CD8-positive, alpha-beta memory T cell (primary cell): ENCODE measurements around the gene PTPRS. TPM values are rescaled to one million over a fixed set of nuclear protein-coding genes. Genes with fewer than 3 reads are reported as not detected.

ENCODE experiments used
- CTCF ChIA-PET: fragments of 350-600 bp; sonication (Branson Sonifier 250); formaldehyde crosslinking; loops from one replicate; lab custom pipeline; 2021; ENCODE audit warnings: antibody characterized with exemption; lab: Charles Lee
- POLR2A ChIA-PET: fragments of 350-600 bp; sonication (Branson Sonifier 250); formaldehyde crosslinking; loops from one replicate; lab custom pipeline; 2021; ENCODE audit warnings: antibody characterized with exemption; lab: Charles Lee
- DNase-seq, 5 donors: peaks; one replicate each; pipeline versions ENCODE4 v3.0.0 to v3.0.0-alpha.2; 2020 to 2022; ENCODE audit warnings: mixed read lengths in 1 of 5
- H3K27ac ChIP-seq: one replicate; pipeline ENCODE4 v1.7.0; 2013; ENCODE audit warnings: low read depth, mild to moderate bottlenecking, low read length, moderate library complexity
- H3K27me3 ChIP-seq: 2 replicates; pipeline ENCODE4 v1.7.0; 2013; ENCODE audit warnings: low read length, mild to moderate bottlenecking; ENCODE audit not compliant: insufficient read depth, poor library complexity, severe bottlenecking
- H3K36me3 ChIP-seq: 2 replicates; pipeline ENCODE4 v1.7.0; 2013; ENCODE audit warnings: mild to moderate bottlenecking, low read length, moderate library complexity; ENCODE audit not compliant: insufficient read depth
- H3K4me1 ChIP-seq: 2 replicates; pipeline ENCODE4 v1.7.0; 2013; ENCODE audit warnings: mild to moderate bottlenecking, low read length, moderate library complexity; ENCODE audit not compliant: insufficient read depth
- H3K4me3 ChIP-seq: 2 replicates; pipeline ENCODE4 v1.7.0; 2013; ENCODE audit warnings: mild to moderate bottlenecking, low read length
- H3K9me3 ChIP-seq: 2 replicates; pipeline ENCODE4 v1.7.0; 2013; ENCODE audit warnings: mild to moderate bottlenecking, low read length
- H3K27ac Mint-ChIP-seq, 8 donors: one replicate each; pipeline ENCODE4 v1.8.0; 2020 to 2021; ENCODE audit warnings: mixed read lengths in 8 of 8, mild to moderate bottlenecking in 6 of 8, inconsistent platforms in 3 of 8, moderate library complexity in 3 of 8
- H3K27me3 Mint-ChIP-seq, 2 donors: one replicate each; pipeline ENCODE4 v1.8.0; 2020 to 2021; ENCODE audit warnings: mixed read lengths in 2 of 2, mild to moderate bottlenecking in 1 of 2, moderate library complexity in 1 of 2
- H3K36me3 Mint-ChIP-seq, 3 donors: one replicate each; pipeline ENCODE4 v1.8.0; 2020 to 2021; ENCODE audit warnings: mixed read lengths in 3 of 3, inconsistent platforms in 1 of 3, mild to moderate bottlenecking in 1 of 3
- H3K4me1 Mint-ChIP-seq, 3 donors: one replicate each; pipeline ENCODE4 v1.8.0; 2020 to 2021; ENCODE audit warnings: mixed read lengths in 3 of 3, inconsistent platforms in 1 of 3, mild to moderate bottlenecking in 1 of 3
- H3K4me3 Mint-ChIP-seq, 7 donors: one replicate each; pipeline ENCODE4 v1.8.0; 2020 to 2021; ENCODE audit warnings: mixed read lengths in 7 of 7, mild to moderate bottlenecking in 6 of 7, moderate library complexity in 4 of 7, inconsistent platforms in 2 of 7
- H3K9me3 Mint-ChIP-seq, 5 donors: one replicate each; pipeline ENCODE4 v1.8.0; 2020 to 2022; ENCODE audit warnings: mixed read lengths in 5 of 5, mild to moderate bottlenecking in 3 of 5, moderate library complexity in 2 of 5, inconsistent platforms in 1 of 5
- polyA plus RNA-seq: library from polyadenylated mRNA; unstranded; fragments of 300-500 nt; fragmentation: Illumina TruSeq; gene quantifications from one replicate; pipeline ENCODE4 v1.2.3, GENCODE V29; 2021
- total RNA-seq, 2 experiments: library from RNA; stranded (reverse); gene quantifications; one replicate each; pipeline ENCODE4 v1.2.3, GENCODE V29; 2021

Gene PTPRS
- total and polyA plus RNA-seq, 3 experiments from 2014 or later = 0.22 to 0.31 (median 0.30) TPM

- ChIA-PET POLR2A (no interaction called here), CTCF (no interaction called here)
- Mint-ChIP-seq H3K27me3 (peaks cover 9 to 22% of the 10 kb centered on the region in 2 donors), H3K27ac (no peak overlapping the region), H3K9me3 (peaks cover 0 to 7% (median 2%) of the 10 kb centered on the region in 5 donors), H3K4me1 (peaks cover 2 to 6% (median 2%) of the 10 kb centered on the region in 3 donors), H3K4me3 (no peak overlapping the region), H3K36me3 (peaks cover 0 to 4% (median 0%) of the 10 kb centered on the region in 3 donors)
- Histone ChIP-seq H3K4me3 (no peak overlapping the region), H3K36me3 (no peaks in the 10 kb centered on the region), H3K4me1 (peaks cover 2% of the 10 kb centered on the region), H3K27me3 (peaks cover 2% of the 10 kb centered on the region), H3K9me3 (no peaks in the 10 kb centered on the region), H3K27ac (no peak overlapping the region)
- no peak for DNase-seq
Measured at GRCh38 chr19:5297272-5297669, 43.3 kb downstream of the PTPRS start.

- no peak overlapping the region for H3K4me3 Mint-ChIP-seq
- no peak overlapping the region for H3K27ac Mint-ChIP-seq
- CTCF ChIA-PET = no interaction called here
Measured at GRCh38 chr19:5296457-5297271, 43.9 kb downstream of the PTPRS start.

GRCh38 chr19:5296021-5296420 is 44.6 kb downstream of the PTPRS start:
- ChIA-PET POLR2A (no interaction called here), CTCF (no interaction called here)
- Mint-ChIP-seq H3K27ac (peak overlapping the region in 1 of 8 donors; percentile 79), H3K9me3 (peaks cover 0 to 7% (median 2%) of the 10 kb centered on the region in 5 donors), H3K4me3 (peak overlapping the region in 1 of 7 donors; percentile 60), H3K4me1 (peaks cover 9 to 13% (median 13%) of the 10 kb centered on the region in 3 donors), H3K36me3 (peaks cover 0 to 4% (median 0%) of the 10 kb centered on the region in 3 donors), H3K27me3 (peaks cover 15 to 32% of the 10 kb centered on the region in 2 donors)
- H3K9me3 ChIP-seq = no peaks in the 10 kb centered on the region
- DNase-seq = no peak
- H3K4me1 ChIP-seq = peaks cover 12% of the 10 kb centered on the region
- H3K27ac ChIP-seq = no peak overlapping the region
- H3K27me3 ChIP-seq = peaks cover 7% of the 10 kb centered on the region
- no peak overlapping the region for H3K4me3 ChIP-seq
- H3K36me3 ChIP-seq = no peaks in the 10 kb centered on the region

More at GRCh38 chr19:5296457-5297271, 43.9 kb downstream of the PTPRS start:
- H3K27me3 ChIP-seq = peaks cover 7% of the 10 kb centered on the region
- no peak overlapping the region for H3K4me3 ChIP-seq
- no peaks in the 10 kb centered on the region for H3K36me3 ChIP-seq
- H3K27me3 Mint-ChIP-seq = peaks cover 14 to 28% of the 10 kb centered on the region in 2 donors
- no peak overlapping the region for H3K27ac ChIP-seq
- peaks cover 8% of the 10 kb centered on the region for H3K4me1 ChIP-seq
- H3K4me1 Mint-ChIP-seq = peaks cover 8 to 11% (median 8%) of the 10 kb centered on the region in 3 donors
- peaks cover 0 to 7% (median 2%) of the 10 kb centered on the region in 5 donors for H3K9me3 Mint-ChIP-seq
- H3K36me3 Mint-ChIP-seq = peaks cover 0 to 4% (median 0%) of the 10 kb centered on the region in 3 donors
- H3K9me3 ChIP-seq = no peaks in the 10 kb centered on the region
- POLR2A ChIA-PET = no interaction called here
- DNase-seq = no peak

GRCh38 chr19:5294403-5295160 is 46.0 kb downstream of the PTPRS start:
- POLR2A ChIA-PET = no interaction called here
- no peak overlapping the region for H3K27ac ChIP-seq
- H3K36me3 Mint-ChIP-seq = peaks cover 0 to 4% (median 0%) of the 10 kb centered on the region in 3 donors
- no peaks in the 10 kb centered on the region for H3K36me3 ChIP-seq
- H3K4me3 Mint-ChIP-seq = peak overlapping the region in 6 of 7 donors; percentile 10 to 73 (median 61)
- H3K4me3 ChIP-seq = no peak overlapping the region
- H3K9me3 Mint-ChIP-seq = peaks cover 0 to 7% (median 2%) of the 10 kb centered on the region in 5 donors
- no peak overlapping the region for H3K27ac Mint-ChIP-seq
- no peaks in the 10 kb centered on the region for H3K9me3 ChIP-seq
- DNase-seq = no peak
- peaks cover 9 to 13% (median 13%) of the 10 kb centered on the region in 3 donors for H3K4me1 Mint-ChIP-seq
- CTCF ChIA-PET = no interaction called here
- H3K27me3 Mint-ChIP-seq = peaks cover 22 to 34% of the 10 kb centered on the region in 2 donors
- peaks cover 12% of the 10 kb centered on the region for H3K4me1 ChIP-seq
- H3K27me3 ChIP-seq = peaks cover 7% of the 10 kb centered on the region

- no peaks in the 10 kb centered on the region for H3K9me3 ChIP-seq
- peaks cover 0 to 7% (median 0%) of the 10 kb centered on the region in 5 donors for H3K9me3 Mint-ChIP-seq
- H3K36me3 ChIP-seq = no peaks in the 10 kb centered on the region
- DNase-seq = no peak
- no peak overlapping the region for H3K27ac ChIP-seq
- H3K27ac Mint-ChIP-seq = no peak overlapping the region
- H3K36me3 Mint-ChIP-seq = no peaks in the 10 kb centered on the region
- peak overlapping the region; percentile 45 for H3K4me3 ChIP-seq
- peak overlapping the region in 4 of 7 donors; percentile 39 to 63 (median 57) for H3K4me3 Mint-ChIP-seq
- H3K4me1 Mint-ChIP-seq = peaks cover 9 to 13% (median 13%) of the 10 kb centered on the region in 3 donors
- ChIA-PET CTCF (no interaction called here), POLR2A (no interaction called here)
- H3K27me3 Mint-ChIP-seq = peaks cover 26 to 34% of the 10 kb centered on the region in 2 donors
- peaks cover 12% of the 10 kb centered on the region for H3K4me1 ChIP-seq
- peaks cover 7% of the 10 kb centered on the region for H3K27me3 ChIP-seq
Measured at GRCh38 chr19:5293612-5294378, 46.8 kb downstream of the PTPRS start.

GRCh38 chr19:5292822-5293611 is 47.6 kb downstream of the PTPRS start:
- H3K27me3 Mint-ChIP-seq = peaks cover 26 to 35% of the 10 kb centered on the region in 2 donors
- H3K27ac ChIP-seq = no peak overlapping the region
- peaks cover 0 to 6% (median 0%) of the 10 kb centered on the region in 5 donors for H3K9me3 Mint-ChIP-seq
- ChIA-PET CTCF (interaction anchor here (1.7 kb wide), 1 partner anchor 12 kb away, joined by 4 read pairs; no protein-coding TSS in a partner anchor), POLR2A (no interaction called here)
- H3K4me1 ChIP-seq = peaks cover 12% of the 10 kb centered on the region
- no peaks in the 10 kb centered on the region for H3K9me3 ChIP-seq
- peaks cover 7% of the 10 kb centered on the region for H3K27me3 ChIP-seq
- peak overlapping the region in 4 of 7 donors; percentile 39 to 63 (median 57) for H3K4me3 Mint-ChIP-seq
- H3K27ac Mint-ChIP-seq = no peak overlapping the region
- peak overlapping the region; percentile 45 for H3K4me3 ChIP-seq
- peaks cover 9 to 13% (median 13%) of the 10 kb centered on the region in 3 donors for H3K4me1 Mint-ChIP-seq
- H3K36me3 ChIP-seq = no peaks in the 10 kb centered on the region
- no peaks in the 10 kb centered on the region for H3K36me3 Mint-ChIP-seq
- DNase-seq = peak in 3 of 5 donors; percentile 20 to 52 (median 51)

GRCh38 chr19:5292453-5292821 is 48.2 kb downstream of the PTPRS start:
- Mint-ChIP-seq H3K4me1 (peaks cover 9 to 13% (median 13%) of the 10 kb centered on the region in 3 donors), H3K27me3 (peaks cover 26 to 38% of the 10 kb centered on the region in 2 donors), H3K4me3 (peak overlapping the region in 5 of 7 donors; percentile 41 to 84 (median 62)), H3K36me3 (no peaks in the 10 kb centered on the region), H3K9me3 (peaks cover 0 to 5% (median 0%) of the 10 kb centered on the region in 5 donors), H3K27ac (no peak overlapping the region)
- Histone ChIP-seq H3K4me3 (peak overlapping the region; percentile 38), H3K36me3 (no peaks in the 10 kb centered on the region), H3K27me3 (peaks cover 7% of the 10 kb centered on the region), H3K9me3 (no peaks in the 10 kb centered on the region), H3K27ac (peak overlapping the region; percentile 27), H3K4me1 (peaks cover 12% of the 10 kb centered on the region)
- DNase-seq = peak in 1 of 5 donors; percentile 29
- CTCF ChIA-PET = interaction anchor here (1.7 kb wide), 1 partner anchor 12 kb away, joined by 4 read pairs; no protein-coding TSS in a partner anchor
- POLR2A ChIA-PET = no interaction called here
